CD14-positive monocyte (primary cell): Measurements from ENCODE around the gene ZEB2. TPM values are rescaled to one million over a fixed set of nuclear protein-coding genes. Genes with fewer than 3 reads are reported as not detected.

Experiments used
- DNase-seq, 3 donors: peaks; one replicate each; pipeline ENCODE4 v3.0.0-alpha.2; 2011 to 2022
- H2AFZ ChIP-seq: 2 replicates; pipeline ENCODE4 v1.6.0; 2012; ENCODE audit warnings: mild to moderate bottlenecking, low read depth, low read length, inconsistent platforms; ENCODE audit not compliant: insufficient read depth, poor library complexity, severe bottlenecking
- H3K27ac ChIP-seq, 2 donors: 1 replicate in 1 of 2; 2 replicates in 1 of 2; pipeline ENCODE4 v1.5.1; 2012 to 2013; ENCODE audit warnings: low read length in 2 of 2, control low read depth in 1 of 2, inconsistent platforms in 1 of 2, low read depth in 1 of 2, mild to moderate bottlenecking in 1 of 2
- H3K27me3 ChIP-seq, 2 donors: one replicate each; pipeline versions ENCODE4 v1.6.0 to v1.6.1; 2011 to 2013; ENCODE audit warnings: low read length in 2 of 2; ENCODE audit not compliant: control insufficient read depth in 2 of 2, insufficient read depth in 2 of 2
- H3K36me3 ChIP-seq, 2 donors: replicated peaks in 1 of 2; 1 replicate in 1 of 2; 2 replicates in 1 of 2; pipeline versions ENCODE4 v1.5.1 to v1.6.1; 2012 to 2013; ENCODE audit warnings: low read length in 2 of 2, control low read depth in 1 of 2, inconsistent platforms in 1 of 2, mild to moderate bottlenecking in 1 of 2; ENCODE audit not compliant: insufficient read depth in 2 of 2, control insufficient read depth in 1 of 2
- H3K4me1 ChIP-seq, 2 donors: 1 replicate in 1 of 2; 2 replicates in 1 of 2; pipeline versions ENCODE4 v1.5.1 to v1.6.1; 2012 to 2013; ENCODE audit warnings: low read length in 2 of 2, control low read depth in 1 of 2, inconsistent platforms in 1 of 2, mild to moderate bottlenecking in 1 of 2, moderate library complexity in 1 of 2; ENCODE audit not compliant: insufficient read depth in 2 of 2, control insufficient read depth in 1 of 2
- H3K4me2 ChIP-seq: replicated peaks from 2 replicates; pipeline ENCODE3; 2012; ENCODE audit warnings: low read length, moderate library complexity, mild to moderate bottlenecking; ENCODE audit not compliant: poor library complexity, severe bottlenecking; ENCODE audit errors: extremely low read depth
- H3K4me3 ChIP-seq, 3 experiments: fragments of 200-600 bp in 1 of 3; sonication (generic) in 1 of 3; replicated peaks in 1 of 3; 1 replicate in 2 of 3; 2 replicates in 1 of 3; pipeline ENCODE4 v1.5.1; 2011 to 2013; ENCODE audit warnings: low read length in 3 of 3, mild to moderate bottlenecking in 3 of 3, control low read depth in 2 of 3, low read depth in 2 of 3, inconsistent platforms in 1 of 3, moderate library complexity in 1 of 3
- H3K79me2 ChIP-seq: 2 replicates; pipeline ENCODE4 v1.6.0; 2012; ENCODE audit warnings: mild to moderate bottlenecking, control low read depth, inconsistent platforms, low read length, moderate library complexity; ENCODE audit not compliant: insufficient read depth
- H3K9ac ChIP-seq: 2 replicates; pipeline ENCODE4 v1.6.0; 2017; ENCODE audit warnings: low read length, mild to moderate bottlenecking; ENCODE audit not compliant: insufficient read depth, poor library complexity, severe bottlenecking
- H3K9me3 ChIP-seq, 2 donors: replicated peaks in 1 of 2; 1 replicate in 1 of 2; 2 replicates in 1 of 2; pipeline versions ENCODE4 v1.5.1 to v1.6.1; 2012 to 2013; ENCODE audit warnings: low read length in 2 of 2, control low read depth in 1 of 2; ENCODE audit not compliant: control insufficient read depth in 1 of 2, insufficient read depth in 1 of 2
- H4K20me1 ChIP-seq: 2 replicates; pipeline ENCODE4 v1.6.0; 2012; ENCODE audit warnings: mild to moderate bottlenecking, low read length, control low read depth, moderate library complexity; ENCODE audit not compliant: insufficient read depth
- H3K27ac Mint-ChIP-seq, 7 donors: one replicate each; pipeline ENCODE4 v1.8.0; 2020; ENCODE audit warnings: mild to moderate bottlenecking in 7 of 7, mixed read lengths in 7 of 7, moderate library complexity in 6 of 7, inconsistent platforms in 2 of 7
- H3K27me3 Mint-ChIP-seq, 3 donors: one replicate each; pipeline ENCODE4 v1.8.0; 2021 to 2022; ENCODE audit warnings: low read depth in 3 of 3, mild to moderate bottlenecking in 3 of 3, mixed read lengths in 3 of 3, moderate library complexity in 3 of 3, inconsistent platforms in 1 of 3
- H3K36me3 Mint-ChIP-seq, 2 donors: one replicate each; pipeline ENCODE4 v1.8.0; 2020; ENCODE audit warnings: mixed read lengths in 2 of 2, inconsistent platforms in 1 of 2, mild to moderate bottlenecking in 1 of 2
- H3K4me1 Mint-ChIP-seq: one replicate; pipeline ENCODE4 v1.8.0; 2020; ENCODE audit warnings: mild to moderate bottlenecking, mixed read lengths
- H3K4me3 Mint-ChIP-seq, 2 donors: one replicate each; pipeline ENCODE4 v1.8.0; 2020; ENCODE audit warnings: mild to moderate bottlenecking in 2 of 2, mixed read lengths in 2 of 2, moderate library complexity in 1 of 2
- H3K9me3 Mint-ChIP-seq, 7 donors: one replicate each; pipeline ENCODE4 v1.8.0; 2020 to 2022; ENCODE audit warnings: mixed read lengths in 7 of 7, mild to moderate bottlenecking in 6 of 7, moderate library complexity in 6 of 7, inconsistent platforms in 2 of 7
- CTCF ChIP-seq: fragments of 200-600 bp; IDR thresholded peaks from one replicate; pipeline ENCODE4 v1.8.0; 2022; ENCODE audit warnings: antibody characterized with exemption, mild to moderate bottlenecking
- WGBS: methylation state at CpG from one replicate; pipeline ENCODE4 v1.1.5; 2013; ENCODE audit warnings: missing lambda C conversion rate; ENCODE audit not compliant: insufficient coverage; 5-methylcytosine and 5-hydroxymethylcytosine counted together
- intact Hi-C, 2 donors: fragments of 100-400 bp; cut with micrococcal nuclease; formaldehyde crosslinking; loops; one replicate each; pipeline versions ENCODE4 v1.15.0 to v1.15.1; 2023
- polyA plus RNA-seq, 3 donors: library from polyadenylated mRNA; depleted of rRNA in 1 of 3; unstranded in 2 of 3; stranded (reverse) in 1 of 3; fragments of 300-500 nt in 2 of 3; fragments of >200 nt in 1 of 3; fragmentation: Illumina TruSeq in 2 of 3; gene quantifications; 1 replicate in 2 of 3; 2 replicates in 1 of 3; pipeline ENCODE4 v1.2.3, GENCODE V29; 2012 to 2021

Gene ZEB2
- polyA plus RNA-seq, 3 donors = 76.8 to 325 (median 93.8) TPM

DNA sequence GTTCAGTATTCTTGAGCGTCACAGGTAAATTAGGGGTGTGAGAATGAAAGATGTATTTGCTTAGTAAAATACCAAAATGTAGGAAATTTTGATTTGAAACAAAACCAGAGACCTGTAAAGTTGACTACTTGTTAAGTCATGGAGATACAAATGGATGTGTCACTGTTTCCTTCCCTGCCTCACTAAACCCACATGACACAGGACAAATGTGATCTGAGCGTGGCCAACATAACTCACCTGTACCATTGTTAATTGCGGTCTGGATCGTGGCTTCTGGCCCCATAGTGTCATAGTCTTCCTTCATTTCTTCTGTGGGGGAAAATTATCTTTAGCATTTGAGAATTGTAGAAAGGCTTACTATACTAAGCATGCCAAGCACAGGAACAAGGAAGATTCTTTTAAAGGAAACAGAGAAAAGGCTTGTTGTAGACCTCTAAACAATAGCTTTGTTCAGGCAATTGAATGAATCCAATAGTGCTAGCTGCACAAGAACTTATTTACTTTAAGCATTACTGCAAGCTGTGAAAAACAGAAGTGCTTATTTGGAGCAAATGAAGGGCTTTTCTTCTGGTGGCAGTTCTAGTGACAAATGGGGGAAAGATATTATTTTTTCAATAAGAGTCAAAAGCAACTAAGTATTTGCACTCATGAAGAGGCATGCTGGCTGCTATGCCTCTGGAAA, 95.2 kb downstream of the ZEB2 start:
- H3K4me3 ChIP-seq = no peak overlapping the region
- H3K27ac Mint-ChIP-seq = peak overlapping the region; percentile 54 to 91 (median 82)
- no peak overlapping the region for H3K4me3 Mint-ChIP-seq
- TF ChIP-seq CTCF = no peak
- peaks cover 75 to 84% of the 10 kb centered on the region in 2 donors for H3K36me3 Mint-ChIP-seq
- intact Hi-C loops = no loop called here
- no peaks in the 10 kb centered on the region for H3K27me3 Mint-ChIP-seq
- H2AFZ ChIP-seq = no peak overlapping the region
- peaks cover 100% of the 10 kb centered on the region for H4K20me1 ChIP-seq
- H3K9me3 Mint-ChIP-seq = no peaks in the 10 kb centered on the region
- H3K27me3 ChIP-seq = no peaks in the 10 kb centered on the region
- H3K4me2 ChIP-seq = no peak overlapping the region
- H3K4me1 ChIP-seq = peaks cover 45 to 61% of the 10 kb centered on the region in 2 donors
- peaks cover 89 to 94% of the 10 kb centered on the region in 2 donors for H3K36me3 ChIP-seq
- H3K9ac ChIP-seq = no peak overlapping the region
- DNase-seq = peak in 1 of 3 donors; percentile 26
- H3K79me2 ChIP-seq = peaks cover 100% of the 10 kb centered on the region
- H3K9me3 ChIP-seq = no peaks in the 10 kb centered on the region
- H3K27ac ChIP-seq = peak overlapping the region in 1 of 2 donors; percentile 75
- peaks cover 67% of the 10 kb centered on the region for H3K4me1 Mint-ChIP-seq
- WGBS = no CpG with 5 or more reads among the region's 4 CpGs

DNA sequence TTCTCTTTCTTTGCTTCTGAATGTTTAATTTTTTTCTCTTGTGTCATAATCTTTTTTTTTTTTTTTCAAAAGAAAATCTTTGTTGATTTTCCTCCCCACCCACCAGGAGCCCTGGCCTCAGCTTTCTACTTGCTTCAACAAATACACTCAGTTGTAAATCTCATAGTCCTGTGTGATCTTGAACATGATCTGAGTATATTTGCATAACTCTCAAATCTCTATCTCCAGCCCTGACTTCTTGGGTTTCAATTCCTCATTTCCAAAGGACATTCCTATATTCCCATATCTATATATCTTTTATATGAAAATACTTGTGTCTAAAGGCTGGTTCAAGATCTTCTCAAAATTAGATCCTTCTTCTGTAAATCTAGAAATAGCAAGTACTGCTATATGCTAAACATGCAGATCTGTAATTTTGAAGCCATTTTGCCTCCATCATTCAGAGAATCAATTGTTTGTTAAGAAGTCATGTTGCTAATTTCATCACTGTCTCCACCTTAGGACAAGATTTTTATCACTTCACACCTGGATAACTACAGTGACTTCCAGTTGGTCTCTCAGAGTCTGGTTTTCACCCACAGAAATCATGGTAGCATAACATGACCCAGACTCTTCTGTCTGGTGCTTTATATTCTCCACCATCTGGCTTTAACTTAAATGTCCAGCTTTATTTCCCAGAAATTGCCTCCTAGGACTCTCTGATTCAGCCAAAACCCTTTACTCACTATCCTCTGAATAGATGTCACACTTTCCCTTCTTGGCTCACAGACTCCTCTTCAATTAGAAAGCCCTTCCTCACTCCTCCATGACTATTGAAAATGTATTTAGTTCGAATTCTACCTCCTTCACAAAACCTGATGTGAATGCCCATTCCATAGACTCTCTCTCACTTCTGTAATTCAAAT, 98.1 kb downstream of the ZEB2 start:
- H4K20me1 ChIP-seq = peaks cover 100% of the 10 kb centered on the region
- peaks cover 100% of the 10 kb centered on the region for H3K79me2 ChIP-seq
- peak overlapping the region in 1 of 2 donors; percentile 66 for H3K27ac ChIP-seq
- WGBS = 100% methylated on average over 1 of the region's 1 CpG
- H2AFZ ChIP-seq = no peak overlapping the region
- peaks cover 87 to 93% of the 10 kb centered on the region in 2 donors for H3K36me3 ChIP-seq
- Mint-ChIP-seq H3K4me3 (no peak overlapping the region), H3K36me3 (peaks cover 70 to 87% of the 10 kb centered on the region in 2 donors), H3K27me3 (no peaks in the 10 kb centered on the region), H3K27ac (peak overlapping the region; percentile 36 to 90 (median 71)), H3K9me3 (peaks cover 0 to 2% (median 0%) of the 10 kb centered on the region in 7 donors), H3K4me1 (peaks cover 57% of the 10 kb centered on the region)
- H3K27me3 ChIP-seq = no peaks in the 10 kb centered on the region
- no peak for DNase-seq
- no peaks in the 10 kb centered on the region for H3K9me3 ChIP-seq
- no peak for TF ChIP-seq CTCF
- H3K4me1 ChIP-seq = peaks cover 22 to 40% of the 10 kb centered on the region in 2 donors
- no peak overlapping the region for H3K4me2 ChIP-seq
- no peak overlapping the region for H3K9ac ChIP-seq
- intact Hi-C loops = no loop called here
- H3K4me3 ChIP-seq = no peak overlapping the region
